HCT116 (cell line): ENCODE measurements around the gene GRIK4. TPM values are rescaled to one million over a fixed set of nuclear protein-coding genes. Genes with fewer than 3 reads are reported as not detected.

ENCODE experiments used
- ATAC-seq: fragments of 200-7000 bp; cut with Tn5 transposase; 2 replicates; pipeline ENCODE4 v1.9.1; 2020; ENCODE audit warnings: mild to moderate bottlenecking, moderate library complexity
- BruUV-seq: library from RNA; stranded (reverse); fragments of 400-500 nt; replicated peaks from 2 replicates; lab custom pipeline; 2021; lab: Mats Ljungman, UMichigan
- CTCF ChIA-PET: fragments of 300-600 bp; sonication (Branson Sonifier 250); formaldehyde crosslinking; loops from one replicate; lab custom pipeline; 2021; ENCODE audit warnings: antibody characterized with exemption; lab: Charles Lee
- POLR2A ChIA-PET: fragments of 300-600, 350-600 bp; sonication (Branson Sonifier 250); formaldehyde crosslinking; loops from one replicate; lab custom pipeline; 2021; ENCODE audit warnings: antibody characterized with exemption; lab: Charles Lee
- RAD21 ChIA-PET, 2 experiments: fragments of 300-600 bp; sonication (Branson Sonifier 250); formaldehyde crosslinking; loops; one replicate each; lab custom pipeline; 2023; ENCODE audit warnings: low total read pairs in 2 of 2; ENCODE audit not compliant: uncharacterized antibody in 2 of 2, unreplicated experiment in 2 of 2, low non-redundant PET in 1 of 2; lab: Charles Lee
- DNase-seq: peaks from one replicate; pipeline ENCODE4 v3.0.0-alpha.2; 2010; ENCODE audit warnings: low read depth, low spot score
- H2AFZ ChIP-seq: fragments of 200-600 bp; shearing (Covaris generic), sonication (generic); 2 replicates; pipeline ENCODE4 v1.6.1; 2017; ENCODE audit warnings: low read depth, mixed run types, mixed read lengths, antibody characterized with exemption, low read length; ENCODE audit not compliant: poor library complexity, severe bottlenecking
- H3K27ac ChIP-seq: 2 replicates; pipeline ENCODE4 v1.5.1; 2012; ENCODE audit warnings: low read depth, low read length
- H3K27me3 ChIP-seq: fragments of 200-600 bp; sonication (generic); 2 replicates; pipeline ENCODE4 v1.6.1; 2016; ENCODE audit warnings: mixed run types, low read length, mixed read lengths; ENCODE audit not compliant: insufficient read depth
- H3K36me3 ChIP-seq, 2 experiments: fragments of 200-500 bp in 1 of 2; fragments of 200-600 bp in 1 of 2; sonication (Bioruptor generic) in 1 of 2; sonication (generic) in 1 of 2; 2 replicates each; pipeline versions ENCODE4 v1.5.1 to v1.6.1; 2014 to 2016; ENCODE audit warnings: low read length in 2 of 2, inconsistent platforms in 1 of 2, mixed read lengths in 1 of 2, mixed run types in 1 of 2; ENCODE audit not compliant: insufficient read depth in 2 of 2, control insufficient read depth in 1 of 2
- H3K4me1 ChIP-seq, 2 experiments: fragments of 200-600 bp in 1 of 2; sonication (generic) in 1 of 2; 2 replicates each; pipeline versions ENCODE4 v1.5.1 to v1.6.1; 2012 to 2017; ENCODE audit warnings: low read length in 2 of 2, inconsistent platforms in 1 of 2, mild to moderate bottlenecking in 1 of 2, mixed read lengths in 1 of 2, mixed run types in 1 of 2, moderate library complexity in 1 of 2; ENCODE audit not compliant: insufficient read depth in 2 of 2, control insufficient read depth in 1 of 2
- H3K4me2 ChIP-seq: fragments of 200-600 bp; sonication (generic); 2 replicates; pipeline ENCODE4 v1.6.1; 2017; ENCODE audit warnings: mixed run types, low read length, mixed read lengths
- H3K4me3 ChIP-seq, 2 experiments: fragments of 200-600 bp in 1 of 2; sonication (generic) in 1 of 2; replicated peaks in 1 of 2; 2 replicates each; pipeline ENCODE4 v1.5.1; 2011 to 2016; ENCODE audit warnings: low read length in 2 of 2, control low read depth in 1 of 2, low read depth in 1 of 2, mild to moderate bottlenecking in 1 of 2, mixed read lengths in 1 of 2, mixed run types in 1 of 2
- H3K79me2 ChIP-seq: fragments of 200-600 bp; sonication (generic); 2 replicates; pipeline ENCODE4 v1.6.1; 2017; ENCODE audit warnings: mild to moderate bottlenecking, mixed run types, low read length, moderate library complexity, mixed read lengths; ENCODE audit not compliant: insufficient read depth
- H3K9ac ChIP-seq: fragments of 200-600 bp; sonication (generic); 2 replicates; pipeline ENCODE4 v1.6.1; 2016; ENCODE audit warnings: low read length, mixed read lengths
- H3K9me2 ChIP-seq: fragments of 200-600 bp; sonication (generic), shearing (Covaris generic); 2 replicates; pipeline ENCODE4 v1.6.1; 2017; ENCODE audit warnings: mixed run types, mild to moderate bottlenecking, moderate library complexity; ENCODE audit not compliant: insufficient read depth
- H3K9me3 ChIP-seq, 2 experiments: fragments of 200-500 bp in 1 of 2; fragments of 200-600 bp in 1 of 2; sonication (Bioruptor generic) in 1 of 2; sonication (generic) in 1 of 2; 2 replicates each; pipeline ENCODE4 v1.6.1; 2014 to 2017; ENCODE audit warnings: low read length in 2 of 2, mixed read lengths in 2 of 2, inconsistent platforms in 1 of 2, low read depth in 1 of 2, mild to moderate bottlenecking in 1 of 2, mixed run types in 1 of 2, moderate library complexity in 1 of 2; ENCODE audit not compliant: control insufficient read depth in 1 of 2, insufficient read depth in 1 of 2
- H4K20me1 ChIP-seq: fragments of 200-600 bp; sonication (generic), shearing (Covaris generic); 2 replicates; pipeline ENCODE4 v1.6.1; 2017; ENCODE audit warnings: mixed run types, mild to moderate bottlenecking, moderate library complexity; ENCODE audit not compliant: insufficient read depth
- CBX3 ChIP-seq: IDR thresholded peaks from 2 replicates; pipeline ENCODE4 v1.6.1; 2012; ENCODE audit warnings: low read depth
- EGR1 ChIP-seq: IDR thresholded peaks from 2 replicates; pipeline ENCODE4 v1.6.1; 2012; ENCODE audit warnings: low read depth
- ELF1 ChIP-seq: IDR thresholded peaks from 2 replicates; pipeline ENCODE4 v1.6.1; 2012; ENCODE audit warnings: low read depth, borderline replicate concordance
- FOSL1 ChIP-seq: IDR thresholded peaks from 2 replicates; pipeline ENCODE4 v1.6.1; 2012; ENCODE audit warnings: low read depth
- POLR2A ChIP-seq: IDR thresholded peaks from 2 replicates; pipeline ENCODE4 v1.7.0; 2011; ENCODE audit warnings: borderline replicate concordance; ENCODE audit not compliant: insufficient read depth, insufficient read length; ENCODE audit errors: extremely low read depth
- RAD21 ChIP-seq: IDR thresholded peaks from 2 replicates; pipeline ENCODE4 v1.6.1; 2012; ENCODE audit warnings: low read depth, mild to moderate bottlenecking
- SIN3A ChIP-seq: IDR thresholded peaks from 2 replicates; pipeline ENCODE4 v1.6.1; 2012; ENCODE audit warnings: low read depth
- TCF7L2 ChIP-seq: IDR thresholded peaks from 2 replicates; pipeline ENCODE4 v1.7.0; 2011; ENCODE audit warnings: borderline replicate concordance, inconsistent platforms; ENCODE audit not compliant: insufficient read depth, insufficient read length; ENCODE audit errors: extremely low read depth
- intact Hi-C: fragments of 100-400 bp; cut with micrococcal nuclease; formaldehyde crosslinking; loops from 2 replicates; pipeline ENCODE4 v1.10.0; 2022
- total RNA-seq: library from RNA; stranded (reverse); gene quantifications from one replicate; pipeline ENCODE4 v1.2.1, GENCODE V29; 2021; ENCODE audit not compliant: unreplicated experiment
- TF ChIP-seq, protein P1 (sequence below): IDR thresholded peaks from 2 replicates; pipeline ENCODE4 v1.6.1; 2012
- TF ChIP-seq, protein P2 (sequence below): IDR thresholded peaks from 2 replicates; pipeline ENCODE4 v1.6.1; 2012
- TF ChIP-seq, protein P3 (sequence below): IDR thresholded peaks from 2 replicates; pipeline ENCODE4 v1.6.1; 2011; ENCODE audit warnings: mild to moderate bottlenecking, low read length, moderate library complexity; ENCODE audit not compliant: insufficient replicate concordance; ENCODE audit errors: extremely low read depth

GRIK4 gene
- total RNA-seq, 1 experiment from 2014 or later, result 0.52 TPM

DNA sequence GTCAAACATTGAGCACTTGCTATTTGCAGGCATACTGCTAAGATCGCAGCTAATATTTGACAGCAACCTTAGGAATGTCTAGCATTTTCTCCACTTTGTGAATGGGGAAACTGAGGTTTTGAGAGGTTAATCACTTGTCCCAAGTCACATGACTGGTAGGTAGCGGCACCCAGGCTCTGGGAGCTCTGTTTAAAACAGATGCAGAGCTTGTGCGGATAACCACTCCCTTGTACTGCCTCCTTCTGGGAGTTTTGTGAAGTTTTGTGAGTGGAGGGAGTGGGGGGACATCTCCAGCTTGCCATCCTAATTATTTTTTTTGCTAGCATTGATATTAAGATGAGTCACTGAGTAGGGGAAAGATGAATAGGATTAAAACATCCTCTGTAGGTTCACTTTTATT lies 134.7 kb downstream of the GRIK4 start:
- no peak for TF ChIP-seq EGR1
- TF ChIP-seq POLR2A, result no peak
- TF ChIP-seq FOSL1, result no peak
- TF ChIP-seq SIN3A, result no peak
- TF ChIP-seq, protein P1, sequence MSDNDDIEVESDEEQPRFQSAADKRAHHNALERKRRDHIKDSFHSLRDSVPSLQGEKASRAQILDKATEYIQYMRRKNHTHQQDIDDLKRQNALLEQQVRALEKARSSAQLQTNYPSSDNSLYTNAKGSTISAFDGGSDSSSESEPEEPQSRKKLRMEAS, result no peak
- no peak for TF ChIP-seq TCF7L2
- TF ChIP-seq, protein P2, sequence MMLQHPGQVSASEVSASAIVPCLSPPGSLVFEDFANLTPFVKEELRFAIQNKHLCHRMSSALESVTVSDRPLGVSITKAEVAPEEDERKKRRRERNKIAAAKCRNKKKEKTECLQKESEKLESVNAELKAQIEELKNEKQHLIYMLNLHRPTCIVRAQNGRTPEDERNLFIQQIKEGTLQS, result no peak
- TF ChIP-seq ELF1, result no peak
- no peak for TF ChIP-seq RAD21
- TF ChIP-seq CBX3, result no peak
- TF ChIP-seq, protein P3, sequence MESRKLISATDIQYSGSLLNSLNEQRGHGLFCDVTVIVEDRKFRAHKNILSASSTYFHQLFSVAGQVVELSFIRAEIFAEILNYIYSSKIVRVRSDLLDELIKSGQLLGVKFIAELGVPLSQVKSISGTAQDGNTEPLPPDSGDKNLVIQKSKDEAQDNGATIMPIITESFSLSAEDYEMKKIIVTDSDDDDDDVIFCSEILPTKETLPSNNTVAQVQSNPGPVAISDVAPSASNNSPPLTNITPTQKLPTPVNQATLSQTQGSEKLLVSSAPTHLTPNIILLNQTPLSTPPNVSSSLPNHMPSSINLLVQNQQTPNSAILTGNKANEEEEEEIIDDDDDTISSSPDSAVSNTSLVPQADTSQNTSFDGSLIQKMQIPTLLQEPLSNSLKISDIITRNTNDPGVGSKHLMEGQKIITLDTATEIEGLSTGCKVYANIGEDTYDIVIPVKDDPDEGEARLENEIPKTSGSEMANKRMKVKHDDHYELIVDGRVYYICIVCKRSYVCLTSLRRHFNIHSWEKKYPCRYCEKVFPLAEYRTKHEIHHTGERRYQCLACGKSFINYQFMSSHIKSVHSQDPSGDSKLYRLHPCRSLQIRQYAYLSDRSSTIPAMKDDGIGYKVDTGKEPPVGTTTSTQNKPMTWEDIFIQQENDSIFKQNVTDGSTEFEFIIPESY, result no peak
- H3K4me3 ChIP-seq, result no peak overlapping the region
- H3K36me3 ChIP-seq, result no peaks in the 10 kb centered on the region
- ChIA-PET POLR2A (no interaction called here), RAD21 (no interaction called here), CTCF (interaction anchor here (1.2 kb wide), 1 partner anchor 14 kb away, joined by 4 read pairs; no protein-coding TSS in a partner anchor)
- peaks cover 19% of the 10 kb centered on the region; the same call in 1 of the 2 replicates for H3K27me3 ChIP-seq
- DNase-seq, result no peak
- no peak overlapping the region for H3K27ac ChIP-seq
- no TSS peak for BruUV-seq
- no peak overlapping the region for H3K4me2 ChIP-seq
- no peaks in the 10 kb centered on the region for H3K9me3 ChIP-seq
- H3K9me2 ChIP-seq, result no peaks in the 10 kb centered on the region
- H4K20me1 ChIP-seq, result no peaks in the 10 kb centered on the region
- H2AFZ ChIP-seq, result no peak overlapping the region
- no peak for ATAC-seq
- no peak overlapping the region for H3K9ac ChIP-seq
- no peaks in the 10 kb centered on the region for H3K79me2 ChIP-seq
- intact Hi-C loops, result no loop called here
- no peaks in the 10 kb centered on the region for H3K4me1 ChIP-seq
